CD4-positive, alpha-beta T cell (primary cell): Measurements from ENCODE around the gene APOC3. TPM values are rescaled to one million over a fixed set of nuclear protein-coding genes. Genes with fewer than 3 reads are reported as not detected.

Source experiments
- ATAC-seq: fragments of 200-7000 bp; cut with Tn5 transposase; one replicate; pipeline ENCODE4 v1.10.0; 2022; ENCODE audit warnings: mild to moderate bottlenecking; ENCODE audit not compliant: poor library complexity
- CTCF ChIA-PET: fragments of 350-600 bp; sonication (Branson Sonifier 250); formaldehyde crosslinking; loops from one replicate; lab custom pipeline; 2021; ENCODE audit warnings: antibody characterized with exemption, inconsistent platforms; lab: Charles Lee
- POLR2A ChIA-PET: fragments of 350-600 bp; sonication (Branson Sonifier 250); formaldehyde crosslinking; loops from one replicate; lab custom pipeline; 2021; ENCODE audit warnings: antibody characterized with exemption, inconsistent platforms; lab: Charles Lee
- DNase-seq, 14 experiments: peaks; one replicate each; pipeline ENCODE4 v3.0.0-alpha.2; 2013 to 2020; ENCODE audit warnings: mixed read lengths in 2 of 14
- H3K27ac ChIP-seq, 2 donors: one replicate each; pipeline versions ENCODE4 v1.5.1 to v1.7.0; 2013; ENCODE audit warnings: low read length in 2 of 2, low read depth in 1 of 2, mild to moderate bottlenecking in 1 of 2
- H3K27me3 ChIP-seq, 2 experiments: 1 replicate in 1 of 2; 2 replicates in 1 of 2; pipeline versions ENCODE4 v1.6.1 to v1.7.0; 2013; ENCODE audit warnings: low read length in 2 of 2, control low read depth in 1 of 2, mild to moderate bottlenecking in 1 of 2, moderate library complexity in 1 of 2; ENCODE audit not compliant: insufficient read depth in 2 of 2, control insufficient read depth in 1 of 2
- H3K36me3 ChIP-seq: one replicate; pipeline ENCODE4 v1.6.1; 2013; ENCODE audit warnings: low read length, control low read depth; ENCODE audit not compliant: insufficient read depth
- H3K4me1 ChIP-seq: one replicate; pipeline ENCODE4 v1.6.1; 2013; ENCODE audit warnings: low read length, control low read depth; ENCODE audit not compliant: insufficient read depth
- H3K4me3 ChIP-seq: one replicate; pipeline ENCODE4 v1.5.1; 2013; ENCODE audit warnings: mild to moderate bottlenecking, low read length, moderate library complexity
- H3K9me3 ChIP-seq, 2 experiments: 1 replicate in 1 of 2; 2 replicates in 1 of 2; pipeline versions ENCODE4 v1.6.1 to v1.7.0; 2013; ENCODE audit warnings: low read length in 2 of 2, mild to moderate bottlenecking in 2 of 2, control low read depth in 1 of 2, moderate library complexity in 1 of 2; ENCODE audit not compliant: control insufficient read depth in 1 of 2, insufficient read depth in 1 of 2
- H3K27ac Mint-ChIP-seq: one replicate; pipeline ENCODE4 v1.8.0; 2020; ENCODE audit warnings: mixed read lengths
- H3K27me3 Mint-ChIP-seq: one replicate; pipeline ENCODE4 v1.8.0; 2021; ENCODE audit warnings: mixed read lengths
- H3K36me3 Mint-ChIP-seq: one replicate; pipeline ENCODE4 v1.8.0; 2021; ENCODE audit warnings: low read depth, mixed read lengths
- H3K4me1 Mint-ChIP-seq: one replicate; pipeline ENCODE4 v1.8.0; 2021; ENCODE audit warnings: low read depth, mixed read lengths
- H3K4me3 Mint-ChIP-seq: one replicate; pipeline ENCODE4 v1.8.0; 2020; ENCODE audit warnings: mild to moderate bottlenecking, mixed read lengths
- H3K9me3 Mint-ChIP-seq: one replicate; pipeline ENCODE4 v1.8.0; 2020; ENCODE audit warnings: mixed read lengths
- intact Hi-C, 2 experiments: fragments of 100-400 bp; cut with DNase I in 1 of 2; cut with micrococcal nuclease in 1 of 2; formaldehyde crosslinking; loops; one replicate each; pipeline versions ENCODE4 v1.15.1 to v1.9.0; 2023 to 2025; cut with DNase I, micrococcal nuclease
- total RNA-seq, 174 experiments: library from RNA in 2 of 174; stranded (reverse) in 2 of 174; gene quantifications; one replicate each; pipeline ENCODE4 v1.2.3 and lab custom pipeline; 2021 to 2026
- TF ChIP-seq, protein P1 (sequence below): fragments of 200-600 bp; IDR thresholded peaks from one replicate; pipeline ENCODE4 v1.8.0; 2022; ENCODE audit warnings: antibody characterized with exemption, mild to moderate bottlenecking

Gene APOC3
- total RNA-seq, 2 experiments from 2014 or later: not detected

- intact Hi-C loops: loop anchor here in 1 of 2 experiments (5.0 kb wide), 1 partner anchor 346 kb away; no protein-coding TSS in a partner anchor
- Mint-ChIP-seq H3K4me3 (no peak overlapping the region), H3K27ac (no peak overlapping the region), H3K36me3 (peaks cover 19% of the 10 kb centered on the region), H3K9me3 (no peaks in the 10 kb centered on the region), H3K4me1 (peaks cover 15% of the 10 kb centered on the region), H3K27me3 (no peaks in the 10 kb centered on the region)
- DNase-seq: no peak
- Histone ChIP-seq H3K27me3 (no peaks in the 10 kb centered on the region), H3K27ac (no peak overlapping the region), H3K9me3 (no peaks in the 10 kb centered on the region), H3K4me3 (no peak overlapping the region), H3K4me1 (no peaks in the 10 kb centered on the region), H3K36me3 (peaks cover 6% of the 10 kb centered on the region)
- TF ChIP-seq, protein P1, sequence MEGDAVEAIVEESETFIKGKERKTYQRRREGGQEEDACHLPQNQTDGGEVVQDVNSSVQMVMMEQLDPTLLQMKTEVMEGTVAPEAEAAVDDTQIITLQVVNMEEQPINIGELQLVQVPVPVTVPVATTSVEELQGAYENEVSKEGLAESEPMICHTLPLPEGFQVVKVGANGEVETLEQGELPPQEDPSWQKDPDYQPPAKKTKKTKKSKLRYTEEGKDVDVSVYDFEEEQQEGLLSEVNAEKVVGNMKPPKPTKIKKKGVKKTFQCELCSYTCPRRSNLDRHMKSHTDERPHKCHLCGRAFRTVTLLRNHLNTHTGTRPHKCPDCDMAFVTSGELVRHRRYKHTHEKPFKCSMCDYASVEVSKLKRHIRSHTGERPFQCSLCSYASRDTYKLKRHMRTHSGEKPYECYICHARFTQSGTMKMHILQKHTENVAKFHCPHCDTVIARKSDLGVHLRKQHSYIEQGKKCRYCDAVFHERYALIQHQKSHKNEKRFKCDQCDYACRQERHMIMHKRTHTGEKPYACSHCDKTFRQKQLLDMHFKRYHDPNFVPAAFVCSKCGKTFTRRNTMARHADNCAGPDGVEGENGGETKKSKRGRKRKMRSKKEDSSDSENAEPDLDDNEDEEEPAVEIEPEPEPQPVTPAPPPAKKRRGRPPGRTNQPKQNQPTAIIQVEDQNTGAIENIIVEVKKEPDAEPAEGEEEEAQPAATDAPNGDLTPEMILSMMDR: no peak
- CTCF ChIA-PET: interaction anchor here (3.5 kb wide), 1 partner anchor 225 kb away, joined by 23 read pairs; no protein-coding TSS in a partner anchor
- POLR2A ChIA-PET: interaction anchor here (2.1 kb wide), 1 partner anchor 218 kb away, joined by 8 read pairs; no protein-coding TSS in a partner anchor
- no peak for ATAC-seq
Observed at GRCh38 chr11:116881143-116881542, 51.4 kb downstream of the APOC3 start.

DNA sequence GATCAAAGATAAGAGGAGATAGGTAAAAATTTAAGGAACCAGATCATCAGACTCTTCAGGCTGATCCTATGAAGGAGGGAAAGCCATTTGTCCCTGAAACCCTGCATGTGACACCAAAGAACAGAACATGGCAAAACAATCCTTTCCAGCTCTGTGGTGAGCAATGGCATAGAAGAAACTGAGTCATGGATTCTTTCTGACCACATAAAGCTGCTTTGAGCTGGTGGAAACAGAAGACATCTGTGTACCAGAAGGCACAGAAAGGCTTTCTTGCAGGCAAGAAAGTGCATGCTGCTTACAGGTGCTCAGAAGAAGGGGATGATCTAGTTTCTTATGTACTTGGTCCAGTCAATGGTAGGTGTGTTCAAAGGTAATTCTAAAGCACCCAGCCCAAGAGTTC lies 52.7 kb downstream of the APOC3 start:
- H3K27me3 ChIP-seq: no peaks in the 10 kb centered on the region
- no peaks in the 10 kb centered on the region for H3K27me3 Mint-ChIP-seq
- DNase-seq (no peak), ATAC-seq (no peak)
- TF ChIP-seq, protein P1: no peak
- no peaks in the 10 kb centered on the region for H3K9me3 Mint-ChIP-seq
- H3K36me3 ChIP-seq: no peaks in the 10 kb centered on the region
- CTCF ChIA-PET: no interaction called here
- H3K27ac ChIP-seq: no peak overlapping the region
- H3K4me3 ChIP-seq: no peak overlapping the region
- H3K36me3 Mint-ChIP-seq: peaks cover 26% of the 10 kb centered on the region
- POLR2A ChIA-PET: interaction anchor here (2.1 kb wide), 1 partner anchor 216 kb away, joined by 8 read pairs; no protein-coding TSS in a partner anchor
- H3K4me3 Mint-ChIP-seq: no peak overlapping the region
- intact Hi-C loops: loop anchor here in 1 of 2 experiments (1.0 to 5.0 kb wide), 2 partner anchors 224 to 345 kb away; no protein-coding TSS in a partner anchor
- H3K4me1 ChIP-seq: no peaks in the 10 kb centered on the region
- H3K4me1 Mint-ChIP-seq: peaks cover 15% of the 10 kb centered on the region
- H3K9me3 ChIP-seq: no peaks in the 10 kb centered on the region
- no peak overlapping the region for H3K27ac Mint-ChIP-seq

Other genes with a start within 250 kb of the APOC3 start
- gene BUD13, start 56.9 kb upstream of the APOC3 start, total RNA-seq: 10 to 100 TPM in 1 of 2 experiments, 1 to 10 TPM in 1; 9.2 to 10.1 TPM
- gene ZPR1, start 41.9 kb upstream of the APOC3 start, total RNA-seq: 100 to 1,000 TPM; 117 to 118 TPM
- not detected for gene APOA5, start 38.0 kb upstream of the APOC3 start, total RNA-seq
- gene APOA4, start 6.6 kb upstream of the APOC3 start, total RNA-seq: not detected
- under 1 TPM; 0.47 to 0.77 TPM for gene APOA1, start 7.7 kb downstream of the APOC3 start, total RNA-seq